KOPT-K1 (cell line): Measurements from ENCODE around the gene NFATC1.

Experiments
- H3K27ac ChIP-seq: fragments of 200-600 bp; sonication (generic); 2 replicates; pipeline ENCODE4 v1.5.1; 2016; ENCODE audit warnings: antibody characterized with exemption, mild to moderate bottlenecking, low read depth, low read length; ENCODE audit not compliant: poor library complexity, severe bottlenecking
- H3K36me3 ChIP-seq: fragments of 200-600 bp; sonication (generic); 2 replicates; pipeline ENCODE4 v1.5.1; 2017; ENCODE audit warnings: antibody characterized with exemption, mild to moderate bottlenecking, low read length, moderate library complexity; ENCODE audit not compliant: insufficient read depth
- H3K9me3 ChIP-seq: fragments of 200-600 bp; sonication (generic); 2 replicates; pipeline ENCODE4 v1.5.1; 2017; ENCODE audit warnings: antibody characterized with exemption, low read length, mild to moderate bottlenecking; ENCODE audit not compliant: insufficient read depth, poor library complexity, severe bottlenecking

Gene NFATC1

DNA sequence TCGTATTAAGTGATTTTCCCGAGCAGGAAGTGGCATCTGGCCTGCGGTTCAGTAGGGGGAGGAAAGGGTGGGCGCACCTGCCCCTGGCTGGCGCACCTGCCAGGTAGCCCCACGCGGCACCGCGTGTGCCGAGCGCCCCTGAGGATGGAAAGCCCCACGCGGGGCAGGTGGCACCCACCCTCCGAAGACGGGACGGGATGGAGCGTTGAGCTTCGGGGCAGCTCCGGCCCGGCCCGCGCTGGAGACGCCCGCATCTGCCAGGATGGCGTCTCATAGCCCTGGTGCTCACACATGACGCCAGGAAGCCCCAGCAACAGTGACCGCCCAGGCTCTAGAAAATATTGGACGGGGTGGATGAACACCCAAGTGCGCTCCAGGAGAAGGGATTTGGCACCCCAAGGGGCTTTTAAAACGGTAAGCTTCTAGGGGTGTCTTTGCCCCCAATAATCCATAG is 2.5 kb upstream of the NFATC1 start:
- Histone ChIP-seq H3K36me3 (no peaks in the 10 kb centered on the region), H3K9me3 (no peaks in the 10 kb centered on the region), H3K27ac (no peak overlapping the region)

- H3K27ac ChIP-seq, result no peak overlapping the region
- H3K36me3 ChIP-seq, result no peaks in the 10 kb centered on the region
- H3K9me3 ChIP-seq, result no peaks in the 10 kb centered on the region
Measured at GRCh38 chr18:79393635-79394533, 1.8 kb upstream of the NFATC1 start.

DNA sequence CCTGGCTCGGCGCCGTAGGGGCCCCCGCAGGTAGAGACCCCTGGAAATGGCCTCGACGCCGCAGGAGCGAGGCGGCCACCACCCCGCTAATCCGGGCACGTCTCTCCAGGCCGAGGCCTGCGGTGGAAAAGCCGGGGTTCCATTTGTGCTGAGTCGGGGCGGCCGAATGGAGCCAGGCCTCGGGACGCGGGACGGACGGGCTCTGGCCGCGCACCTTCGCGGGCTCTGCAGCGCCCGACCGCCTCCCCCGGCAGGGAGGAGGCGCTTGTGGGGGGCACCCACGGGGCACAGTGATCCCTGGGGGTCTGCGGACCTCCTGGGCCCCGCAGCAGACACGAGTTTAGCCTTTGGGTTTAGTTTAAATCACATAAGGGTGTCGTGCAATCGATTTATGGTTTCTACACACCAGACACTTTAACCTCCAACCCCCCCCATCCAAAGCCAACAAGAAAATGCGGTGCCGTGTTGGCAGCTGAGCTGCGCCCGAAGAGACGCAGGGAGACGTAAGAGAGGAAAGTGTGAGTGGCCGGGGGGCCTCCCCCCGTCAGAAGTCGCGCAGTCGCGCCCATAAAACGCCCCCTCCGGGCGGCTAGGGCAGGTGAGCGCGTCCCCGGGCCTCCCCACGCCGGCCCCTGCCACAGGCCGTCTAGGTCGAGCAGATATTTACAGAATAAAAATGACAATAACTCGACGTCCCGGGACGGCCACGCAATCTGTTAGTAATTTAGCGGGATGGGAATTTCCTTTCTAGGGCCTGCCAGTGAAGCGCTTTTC is 1.0 kb upstream of the NFATC1 start:
- Histone ChIP-seq H3K36me3 (no peaks in the 10 kb centered on the region), H3K27ac (no peak overlapping the region), H3K9me3 (no peaks in the 10 kb centered on the region)

GRCh38 chr18:79395308-79395640 is 456 bp upstream of the NFATC1 start:
- no peak overlapping the region for H3K27ac ChIP-seq
- H3K9me3 ChIP-seq, result no peaks in the 10 kb centered on the region
- no peaks in the 10 kb centered on the region for H3K36me3 ChIP-seq

DNA sequence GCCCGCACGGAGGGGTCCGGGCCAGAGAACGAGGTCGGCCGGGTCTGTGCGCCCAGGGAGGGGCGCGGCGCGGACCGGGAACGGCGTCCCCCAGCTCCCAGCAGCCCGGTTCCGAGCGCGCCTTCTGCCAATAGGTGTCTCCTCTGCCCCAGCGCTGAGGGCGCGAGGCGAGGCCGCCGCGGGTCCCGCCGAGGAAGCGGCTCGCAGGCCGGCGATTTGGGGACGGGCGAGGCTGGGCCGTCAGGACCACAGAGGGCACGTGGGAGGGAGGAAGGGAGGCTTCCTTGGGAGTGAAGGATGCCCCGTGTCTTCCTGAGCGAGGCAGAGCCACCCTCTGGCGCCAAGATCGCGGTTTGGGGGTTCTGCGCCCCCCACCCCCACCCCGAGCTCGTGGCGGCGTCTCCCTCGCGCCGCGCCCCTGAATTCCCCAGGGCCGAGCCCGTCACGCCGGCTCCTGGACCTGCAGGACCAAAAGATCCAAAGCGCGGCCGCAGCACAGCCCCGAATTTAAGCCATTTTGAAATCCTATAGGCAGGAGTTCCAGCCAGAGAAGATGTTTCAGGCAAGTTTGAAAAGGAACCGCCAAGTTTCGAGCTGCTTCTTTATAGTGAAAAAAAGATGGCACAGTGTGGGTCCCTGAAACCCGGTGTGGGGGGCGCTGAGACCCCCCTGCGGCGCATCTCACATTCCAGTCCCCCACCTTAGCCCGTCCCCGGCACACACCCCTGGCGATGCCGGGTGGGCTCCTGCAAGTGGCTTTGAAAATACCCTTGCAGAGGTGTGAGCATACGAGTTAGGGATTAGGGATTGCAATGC is 909 bp downstream of the NFATC1 start:
- no peak overlapping the region for H3K27ac ChIP-seq
- H3K36me3 ChIP-seq, result no peaks in the 10 kb centered on the region
- no peaks in the 10 kb centered on the region for H3K9me3 ChIP-seq

DNA sequence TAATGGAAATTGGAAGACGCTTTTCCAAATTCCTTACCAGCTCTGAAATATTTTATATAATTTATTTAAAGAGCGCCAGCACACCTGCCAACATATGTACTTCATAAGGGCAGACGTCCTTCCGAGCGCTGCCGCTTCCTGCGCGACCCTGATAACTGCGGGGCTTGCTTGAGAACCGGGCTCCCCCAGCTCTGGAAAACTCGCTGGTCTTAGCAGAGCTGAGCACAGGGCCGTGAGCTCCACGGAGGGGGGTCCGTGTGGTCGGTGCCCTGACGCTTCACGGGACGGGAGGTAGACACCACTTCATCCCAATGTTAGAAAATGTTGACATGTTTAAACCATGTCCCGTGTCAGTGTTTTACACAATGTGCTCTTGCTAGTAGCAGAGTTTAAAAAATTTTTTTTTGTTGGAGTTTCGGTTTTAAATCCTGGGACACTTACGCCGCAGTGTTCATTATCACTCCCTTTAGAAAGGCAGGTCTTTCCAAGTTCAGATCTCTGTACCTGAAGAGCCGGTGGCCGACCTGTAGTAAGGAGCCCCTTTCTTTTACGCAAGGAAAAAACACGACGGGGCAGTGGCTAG is 1.6 kb downstream of the NFATC1 start:
- Histone ChIP-seq H3K9me3 (no peaks in the 10 kb centered on the region), H3K27ac (no peak overlapping the region), H3K36me3 (no peaks in the 10 kb centered on the region)

DNA sequence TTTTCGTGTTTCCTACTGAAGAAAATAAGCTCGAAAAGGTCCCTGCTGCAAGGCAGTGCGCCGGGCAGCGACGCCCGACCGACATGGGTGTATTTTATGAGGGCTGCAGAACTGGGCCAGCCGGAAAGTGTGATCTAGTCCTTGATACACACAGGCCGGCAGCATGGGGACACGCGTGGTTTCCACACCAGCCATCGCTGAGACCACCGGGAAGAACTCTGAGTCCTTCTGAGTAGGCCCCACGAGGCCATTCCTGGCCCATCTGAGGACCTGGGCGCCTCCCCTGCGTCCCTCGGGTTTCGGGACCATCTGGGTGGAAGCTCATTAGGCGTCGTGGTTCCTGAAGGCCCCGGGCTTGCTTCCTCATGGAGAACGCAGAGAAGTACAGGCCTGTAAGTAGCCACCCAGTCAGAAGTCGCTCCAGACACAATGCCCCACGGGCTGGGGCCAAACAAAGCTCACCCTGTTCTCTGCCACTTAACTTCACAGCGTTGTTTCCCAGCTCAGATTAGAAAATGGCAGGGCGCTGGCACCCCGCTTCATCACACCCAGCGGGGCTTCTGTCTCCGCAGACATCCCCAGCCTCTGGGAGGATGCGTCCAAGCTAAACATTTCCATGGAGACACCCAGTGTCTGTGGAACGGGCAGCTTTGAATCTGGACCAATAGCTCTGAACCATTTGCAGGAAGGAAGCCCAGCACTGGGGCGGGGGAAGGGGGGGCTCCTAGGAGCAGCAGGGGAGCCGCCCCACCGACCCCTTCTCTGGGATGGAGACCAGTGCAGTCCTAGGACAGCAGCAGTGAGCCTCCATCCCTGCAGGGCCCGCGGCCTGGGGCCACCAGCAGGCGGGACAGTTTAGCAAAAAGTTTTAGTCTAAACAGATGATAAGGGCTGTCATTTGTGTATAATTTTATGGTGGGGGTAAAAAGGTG is 2.4 kb downstream of the NFATC1 start:
- H3K27ac ChIP-seq, result no peak overlapping the region
- H3K9me3 ChIP-seq, result no peaks in the 10 kb centered on the region

DNA sequence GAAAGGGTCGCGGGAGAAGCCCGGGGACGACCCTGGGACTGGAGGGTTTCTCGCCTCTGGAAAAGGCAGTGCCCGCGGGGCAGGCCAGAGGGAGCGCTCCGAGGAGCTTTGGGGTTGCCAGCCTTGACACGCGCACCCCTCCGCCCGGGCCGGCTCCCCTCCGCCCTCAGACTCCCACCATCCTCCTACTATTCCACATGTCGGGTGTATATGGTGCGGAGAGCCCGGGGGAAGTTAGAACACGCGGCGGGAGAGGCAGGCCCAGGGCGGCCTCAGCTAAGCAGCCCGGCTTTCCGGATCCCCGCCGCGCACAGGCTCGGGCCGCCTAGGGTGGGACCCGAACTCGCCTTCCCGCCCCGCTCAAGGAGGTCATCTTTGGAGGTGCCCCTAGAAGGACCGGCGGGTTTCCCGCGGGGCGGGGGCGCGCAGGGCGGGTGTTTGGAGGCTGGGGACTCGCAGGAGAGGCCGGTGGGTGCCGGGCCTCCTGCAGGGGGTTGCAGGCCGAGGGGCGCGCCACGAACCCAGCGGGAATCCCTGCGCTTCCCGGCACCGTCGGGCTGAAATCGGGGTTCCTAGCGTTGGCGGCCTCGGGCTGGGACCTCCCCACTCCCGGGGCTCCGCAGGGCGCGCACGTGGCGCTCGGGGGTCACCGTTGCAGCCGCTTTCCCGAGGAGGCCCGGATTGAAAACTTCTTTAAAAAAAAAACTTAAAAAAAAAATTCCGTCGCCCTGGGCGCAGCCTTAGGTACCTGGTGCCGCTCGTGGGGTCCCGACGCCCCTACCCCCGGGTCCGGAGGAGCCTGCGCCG is 3.7 kb downstream of the NFATC1 start:
- no peaks in the 10 kb centered on the region for H3K36me3 ChIP-seq
- H3K9me3 ChIP-seq, result no peaks in the 10 kb centered on the region
- peak overlapping the region; percentile 25 for H3K27ac ChIP-seq

More for the DNA sequence above, 2.4 kb downstream of the NFATC1 start:
- no peaks in the 10 kb centered on the region for H3K36me3 ChIP-seq

GRCh38 chr18:79400091-79400590 is 4.4 kb downstream of the NFATC1 start:
- no peaks in the 10 kb centered on the region for H3K9me3 ChIP-seq
- H3K36me3 ChIP-seq, result no peaks in the 10 kb centered on the region
- peak overlapping the region; percentile 76 for H3K27ac ChIP-seq

DNA sequence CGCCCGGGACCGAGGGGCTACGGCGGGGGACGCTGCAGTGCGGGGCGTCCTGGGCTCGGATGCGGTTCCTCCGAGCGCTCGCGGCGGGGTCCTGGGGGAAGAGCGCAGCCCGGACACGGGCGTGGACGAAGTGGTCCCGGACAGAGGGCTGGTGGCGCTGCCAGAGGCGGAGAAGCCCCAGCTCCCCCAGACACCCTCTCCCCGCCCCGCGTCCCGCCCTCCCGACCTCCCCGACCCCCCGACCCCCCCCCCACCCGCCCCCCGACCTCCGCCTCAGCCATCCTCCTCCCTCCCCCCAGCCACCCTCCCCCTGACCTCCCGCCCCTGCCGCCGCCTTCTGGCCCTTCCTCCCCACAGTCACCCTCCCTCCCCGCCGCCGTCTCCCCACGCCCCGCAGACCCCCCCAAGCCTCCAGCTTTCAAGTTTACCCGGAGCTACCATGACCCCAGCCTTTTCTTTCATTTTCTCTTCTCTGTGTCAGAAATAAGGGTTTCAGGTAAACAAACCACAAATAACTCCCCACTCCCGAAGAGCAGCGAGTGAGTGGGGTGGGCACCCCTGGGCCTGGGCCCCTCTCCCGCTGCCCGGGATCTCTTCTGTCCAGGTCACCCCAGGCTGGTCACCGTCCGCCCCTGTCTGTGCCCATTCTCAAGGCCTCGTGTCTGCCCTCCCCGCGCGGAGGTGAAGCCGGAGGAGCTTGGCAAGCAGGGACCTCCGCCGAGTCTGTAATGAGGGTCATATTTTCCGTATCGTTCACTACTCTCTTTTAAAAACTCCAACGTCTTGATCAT is 5.1 kb downstream of the NFATC1 start:
- peak overlapping the region; percentile 76 for H3K27ac ChIP-seq
- H3K36me3 ChIP-seq, result no peaks in the 10 kb centered on the region
- no peaks in the 10 kb centered on the region for H3K9me3 ChIP-seq

DNA sequence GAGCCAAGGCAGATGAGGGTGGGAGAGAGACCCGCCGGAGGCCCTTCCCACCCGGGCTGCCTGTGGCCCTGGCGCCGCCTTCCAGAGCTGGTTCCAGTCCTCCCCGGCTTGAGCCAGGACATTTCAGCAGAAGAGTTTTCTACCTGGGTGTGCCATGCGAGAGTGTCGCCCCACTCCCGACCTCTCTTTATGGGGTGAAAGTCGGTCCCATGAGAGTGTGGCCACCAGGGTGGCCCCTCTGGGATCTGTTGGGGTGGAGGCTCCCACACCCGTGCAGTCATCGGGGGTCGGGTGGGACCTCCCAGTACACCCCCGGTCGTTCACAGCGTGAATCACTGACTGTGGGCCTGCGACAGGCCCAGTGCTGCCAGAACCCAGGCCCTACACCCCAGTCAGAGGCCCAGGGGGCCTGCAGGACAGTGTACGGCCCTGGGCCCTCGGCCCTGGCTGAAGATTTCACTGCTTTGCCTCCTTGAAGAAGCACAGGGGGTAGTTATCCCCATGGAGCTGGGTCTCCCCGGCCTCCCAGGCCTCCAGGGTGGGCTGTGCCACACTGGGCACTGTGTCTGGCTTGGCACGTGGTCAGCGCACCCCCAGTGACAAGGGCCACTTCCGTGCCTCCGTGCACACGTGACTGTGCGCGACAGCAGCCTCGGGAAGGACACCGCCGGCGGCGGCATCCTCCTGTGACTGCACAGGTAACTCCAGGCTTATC is 5.9 kb downstream of the NFATC1 start:
- peak overlapping the region; percentile 67 for H3K27ac ChIP-seq
- H3K36me3 ChIP-seq, result no peaks in the 10 kb centered on the region
- no peaks in the 10 kb centered on the region for H3K9me3 ChIP-seq

DNA sequence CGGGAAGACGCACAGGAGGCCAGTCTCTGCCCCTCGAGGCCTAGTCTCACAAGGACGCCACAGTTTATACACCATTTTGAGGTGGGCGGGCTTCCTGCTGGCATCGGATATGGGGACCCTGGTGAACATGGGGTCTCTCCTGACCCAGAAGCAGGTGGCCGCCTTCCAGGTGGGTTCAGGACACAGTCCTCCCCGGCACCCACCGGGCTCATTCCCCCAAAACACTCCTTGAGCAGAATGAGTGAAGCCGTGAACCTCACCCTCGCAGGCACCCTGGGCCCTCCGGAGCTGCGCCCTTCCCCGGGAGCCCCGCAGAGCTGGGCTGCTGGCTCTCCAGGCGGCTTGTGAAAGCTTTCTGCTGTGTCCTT is 6.5 kb downstream of the NFATC1 start:
- Histone ChIP-seq H3K27ac (no peak overlapping the region), H3K9me3 (no peaks in the 10 kb centered on the region), H3K36me3 (no peaks in the 10 kb centered on the region)
